Smooth muscle cell (in vitro differentiated cells): ENCODE data around the gene INPP5K. TPM values are rescaled to one million over a fixed set of nuclear protein-coding genes. Genes with fewer than 3 reads are reported as not detected.

Source experiments
- DNase-seq: peaks from one replicate; lab custom pipeline; 2025; ENCODE audit not compliant: unreplicated experiment; lab: John Stamatoyannopoulos, UW
- H2AFZ ChIP-seq: fragments of 200-600 bp; sonication (generic); 2 replicates; pipeline ENCODE4 v1.6.0; 2016; ENCODE audit warnings: antibody characterized with exemption, low read depth, mild to moderate bottlenecking
- H3F3A ChIP-seq: fragments of 200-600 bp; sonication (generic); 2 replicates; pipeline ENCODE4 v1.6.0; 2017; ENCODE audit warnings: antibody characterized with exemption, low read depth
- H3K27ac ChIP-seq: fragments of 200-600 bp; sonication (generic); 2 replicates; pipeline ENCODE4 v1.5.1; 2016; ENCODE audit warnings: low read depth, mild to moderate bottlenecking
- H3K27me3 ChIP-seq: fragments of 200-600 bp; sonication (generic); 2 replicates; pipeline ENCODE4 v1.6.1; 2016; ENCODE audit warnings: low read depth, mild to moderate bottlenecking
- H3K36me3 ChIP-seq: fragments of 200-600 bp; sonication (generic); 2 replicates; pipeline ENCODE4 v1.5.1; 2016; ENCODE audit warnings: low read depth
- H3K4me1 ChIP-seq: fragments of 200-600 bp; sonication (generic); 2 replicates; pipeline ENCODE4 v1.5.1; 2016; ENCODE audit warnings: low read depth
- H3K4me2 ChIP-seq: fragments of 200-600 bp; sonication (generic); 2 replicates; pipeline ENCODE4 v1.6.0; 2016; ENCODE audit warnings: mild to moderate bottlenecking
- H3K4me3 ChIP-seq: fragments of 200-600 bp; sonication (generic); 2 replicates; pipeline ENCODE4 v1.5.1; 2016; ENCODE audit warnings: mild to moderate bottlenecking
- H3K79me2 ChIP-seq: fragments of 200-600 bp; sonication (generic); 2 replicates; pipeline ENCODE4 v1.6.0; 2016; ENCODE audit warnings: low read depth, mild to moderate bottlenecking
- H3K9ac ChIP-seq: fragments of 200-600 bp; sonication (generic); 2 replicates; pipeline ENCODE4 v1.6.0; 2016; ENCODE audit warnings: low read depth
- H3K9me3 ChIP-seq: fragments of 200-600 bp; sonication (generic); replicated peaks from 2 replicates; pipeline ENCODE4 v1.5.1; 2016; ENCODE audit warnings: low read depth
- H4K20me1 ChIP-seq: fragments of 200-600 bp; sonication (generic); 2 replicates; pipeline ENCODE4 v1.6.0; 2016; ENCODE audit warnings: low read depth
- CTCF ChIP-seq: fragments of 200-600 bp; sonication (generic); IDR thresholded peaks from 2 replicates; pipeline ENCODE4 v1.5.1; 2017; ENCODE audit warnings: borderline replicate concordance, mild to moderate bottlenecking, antibody characterized with exemption; ENCODE audit not compliant: insufficient read depth, poor library complexity, severe bottlenecking
- WGBS: methylation state at CpG from one replicate; pipeline ENCODE4 v1.1.7; 2016; ENCODE audit warnings: low lambda C conversion rate; 5-methylcytosine and 5-hydroxymethylcytosine counted together
- polyA plus RNA-seq: library from polyadenylated mRNA; unstranded; fragments of >200 nt; fragmentation: Nextera tagmentation; extraction: Ambion mirVana; gene quantifications from 2 replicates; pipeline ENCODE4 v1.2.1, GENCODE V29; 2016
- total RNA-seq: library from RNA; depleted of rRNA; stranded (reverse); fragments of >200 nt; gene quantifications from 2 replicates; pipeline ENCODE4 v1.2.3, GENCODE V29; 2014

Gene INPP5K
- total and polyA plus RNA-seq, 2 experiments from 2014 or later = 9.6 to 12.6 TPM

DNA sequence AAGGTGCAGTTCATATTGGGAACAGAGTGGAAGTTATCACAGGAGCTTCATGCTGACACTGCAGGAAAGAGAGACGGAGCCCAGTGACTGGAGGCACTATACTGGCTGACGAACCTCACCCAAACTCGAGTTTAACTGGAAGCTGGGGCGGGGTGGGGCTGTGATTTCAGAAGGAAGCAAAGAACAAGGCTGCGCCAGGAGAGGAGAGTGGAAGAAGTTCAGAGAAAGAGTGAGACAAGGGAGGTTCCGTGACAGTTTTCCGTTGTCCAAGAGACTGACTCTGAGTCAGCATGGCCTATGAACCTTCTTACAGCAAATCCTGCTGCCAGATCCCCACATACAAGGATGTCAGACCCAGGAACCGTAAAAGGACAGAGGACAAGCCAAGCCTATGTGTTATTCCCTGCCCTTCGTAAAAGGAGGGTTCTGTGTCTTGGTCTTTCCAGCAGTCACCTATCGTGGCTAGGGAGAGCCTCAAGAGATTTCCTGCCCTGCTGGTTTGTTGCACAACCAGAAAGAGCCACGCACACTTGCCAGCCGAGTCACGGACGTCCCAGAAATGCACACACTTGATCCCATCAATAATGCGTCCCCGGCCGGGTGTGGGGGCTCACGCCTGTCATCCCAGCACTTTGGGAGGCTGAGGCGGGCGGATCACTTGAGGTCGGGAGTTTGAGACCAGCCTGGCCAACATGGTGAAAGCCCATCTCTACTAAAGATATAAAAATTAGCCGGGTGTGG, 41.1 kb upstream of the INPP5K start:
- Histone ChIP-seq H2AFZ (no peak overlapping the region), H3K9me3 (no peaks in the 10 kb centered on the region), H3K27ac (peak overlapping the region; percentile 52), H3K4me1 (peaks cover 20% of the 10 kb centered on the region), H4K20me1 (peaks cover 91% of the 10 kb centered on the region), H3K79me2 (peaks cover 75% of the 10 kb centered on the region), H3F3A (no peaks in the 10 kb centered on the region), H3K4me2 (no peak overlapping the region), H3K36me3 (no peaks in the 10 kb centered on the region), H3K27me3 (no peaks in the 10 kb centered on the region), H3K9ac (no peak overlapping the region), H3K4me3 (no peak overlapping the region)
- no peak for DNase-seq
- TF ChIP-seq CTCF = no peak
- WGBS = 80% methylated on average over 22 of the region's 22 CpGs

DNA sequence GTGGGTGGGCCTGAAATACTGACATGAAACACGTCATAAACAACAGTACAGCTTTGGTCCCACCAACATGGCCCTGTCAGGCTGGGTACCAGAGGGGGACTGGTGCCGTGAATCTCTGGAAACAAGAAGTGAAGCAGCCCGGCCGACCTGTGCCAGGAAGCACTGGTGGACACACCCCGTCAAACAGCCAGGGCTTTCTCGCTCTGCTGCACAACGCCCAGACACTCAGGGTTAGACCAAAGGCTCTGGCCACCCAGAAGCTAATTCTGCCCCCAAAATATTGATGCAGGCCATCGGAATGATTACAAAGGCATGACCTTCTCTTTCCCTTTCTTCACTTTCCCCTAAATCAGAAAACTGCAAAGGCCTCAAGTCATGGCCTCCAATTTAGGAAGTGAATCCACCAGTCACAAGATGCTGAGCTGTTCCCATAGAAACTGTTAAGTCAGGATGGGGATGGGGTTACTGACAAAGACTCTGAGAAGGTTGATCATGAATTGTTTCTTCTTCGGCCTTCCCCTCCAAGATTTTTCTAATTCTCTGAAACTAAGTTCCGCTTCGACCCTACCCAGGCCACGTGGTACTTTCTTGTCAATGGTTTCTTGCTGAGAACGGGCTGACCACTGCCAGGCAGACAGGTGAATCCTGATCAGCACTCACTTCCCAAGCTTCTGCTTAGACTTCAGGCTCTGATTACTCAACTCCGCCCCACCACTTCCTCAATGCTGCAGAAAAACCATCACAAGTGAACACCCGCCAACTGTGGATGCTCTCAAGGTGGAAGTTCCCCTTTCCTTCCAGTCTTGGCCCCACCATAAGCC, 39.4 kb upstream of the INPP5K start:
- Histone ChIP-seq H2AFZ (no peak overlapping the region), H3F3A (no peaks in the 10 kb centered on the region), H3K9me3 (no peaks in the 10 kb centered on the region), H3K4me2 (no peak overlapping the region), H3K27me3 (no peaks in the 10 kb centered on the region), H4K20me1 (peaks cover 86% of the 10 kb centered on the region), H3K27ac (no peak overlapping the region), H3K79me2 (peaks cover 60% of the 10 kb centered on the region), H3K36me3 (no peaks in the 10 kb centered on the region), H3K4me3 (no peak overlapping the region), H3K4me1 (peaks cover 13% of the 10 kb centered on the region), H3K9ac (no peak overlapping the region)
- DNase-seq = no peak
- 90% methylated on average over 15 of the region's 15 CpGs for WGBS
- no peak for TF ChIP-seq CTCF

GRCh38 chr17:1554751-1555540, 38.5 kb upstream of the INPP5K start:
- H3K79me2 ChIP-seq = peaks cover 51% of the 10 kb centered on the region
- WGBS = 84% methylated on average over 9 of the region's 9 CpGs
- H3K9me3 ChIP-seq = no peaks in the 10 kb centered on the region
- H3K9ac ChIP-seq = no peak overlapping the region
- H2AFZ ChIP-seq = no peak overlapping the region
- no peak overlapping the region for H3K4me3 ChIP-seq
- peaks cover 10% of the 10 kb centered on the region for H3K4me1 ChIP-seq
- H3K27me3 ChIP-seq = no peaks in the 10 kb centered on the region
- H3F3A ChIP-seq = no peaks in the 10 kb centered on the region
- DNase-seq = no peak
- no peak for TF ChIP-seq CTCF
- H3K36me3 ChIP-seq = no peaks in the 10 kb centered on the region
- H3K27ac ChIP-seq = no peak overlapping the region
- H4K20me1 ChIP-seq = peaks cover 77% of the 10 kb centered on the region
- no peak overlapping the region for H3K4me2 ChIP-seq
